ENCODE data around the gene CCHCR1. TPM values are rescaled to one million over a fixed set of nuclear protein-coding genes. Genes with fewer than 3 reads are reported as not detected.

CCHCR1 gene
- total and polyA plus RNA-seq, 7 donors = 8.7 to 39.3 (median 13.7) TPM

GRCh38 chr6:31174378-31174777 is 16.8 kb upstream of the CCHCR1 start:
- Histone ChIP-seq H3K9me3 (no peaks in the 10 kb centered on the region), H3K4me1 (peaks cover 0 to 7% (median 0%) of the 10 kb centered on the region in 4 donors), H3K4me3 (no peak overlapping the region), H3K27me3 (no peaks in the 10 kb centered on the region), H3K36me3 (no peaks in the 10 kb centered on the region), H3K27ac (no peak overlapping the region)
- TF ChIP-seq, protein P1, sequence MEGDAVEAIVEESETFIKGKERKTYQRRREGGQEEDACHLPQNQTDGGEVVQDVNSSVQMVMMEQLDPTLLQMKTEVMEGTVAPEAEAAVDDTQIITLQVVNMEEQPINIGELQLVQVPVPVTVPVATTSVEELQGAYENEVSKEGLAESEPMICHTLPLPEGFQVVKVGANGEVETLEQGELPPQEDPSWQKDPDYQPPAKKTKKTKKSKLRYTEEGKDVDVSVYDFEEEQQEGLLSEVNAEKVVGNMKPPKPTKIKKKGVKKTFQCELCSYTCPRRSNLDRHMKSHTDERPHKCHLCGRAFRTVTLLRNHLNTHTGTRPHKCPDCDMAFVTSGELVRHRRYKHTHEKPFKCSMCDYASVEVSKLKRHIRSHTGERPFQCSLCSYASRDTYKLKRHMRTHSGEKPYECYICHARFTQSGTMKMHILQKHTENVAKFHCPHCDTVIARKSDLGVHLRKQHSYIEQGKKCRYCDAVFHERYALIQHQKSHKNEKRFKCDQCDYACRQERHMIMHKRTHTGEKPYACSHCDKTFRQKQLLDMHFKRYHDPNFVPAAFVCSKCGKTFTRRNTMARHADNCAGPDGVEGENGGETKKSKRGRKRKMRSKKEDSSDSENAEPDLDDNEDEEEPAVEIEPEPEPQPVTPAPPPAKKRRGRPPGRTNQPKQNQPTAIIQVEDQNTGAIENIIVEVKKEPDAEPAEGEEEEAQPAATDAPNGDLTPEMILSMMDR (IDR thresholded peaks at IDR 0.05) = no peak
- TF ChIP-seq POLR2AphosphoS5 (IDR thresholded peaks at IDR 0.05) (no peak), EP300 (IDR thresholded peaks at IDR 0.05) (no peak), POLR2A (IDR thresholded peaks at IDR 0.05) (no peak)
- 89% methylated on average over 5 of the region's 5 CpGs for WGBS, 2 donors
- intact Hi-C loops (cut with DNase I) = no loop called here
- DNase-seq = no peak

GRCh38 chr6:31173406-31173805 is 15.8 kb upstream of the CCHCR1 start:
- Histone ChIP-seq H3K4me3 (no peak overlapping the region), H3K36me3 (no peaks in the 10 kb centered on the region), H3K27ac (no peak overlapping the region), H3K27me3 (no peaks in the 10 kb centered on the region), H3K4me1 (no peaks in the 10 kb centered on the region), H3K9me3 (no peaks in the 10 kb centered on the region)
- intact Hi-C loops (cut with DNase I) = no loop called here
- no peak for DNase-seq
- WGBS, 2 donors = 81 to 84% methylated on average over 3 of the region's 3 CpGs
- TF ChIP-seq POLR2A (IDR thresholded peaks at IDR 0.05) = no peak
- TF ChIP-seq, protein P1 (IDR thresholded peaks at IDR 0.05) = no peak
- no peak for TF ChIP-seq EP300 (IDR thresholded peaks at IDR 0.05)
- TF ChIP-seq POLR2AphosphoS5 (IDR thresholded peaks at IDR 0.05) = no peak

DNA sequence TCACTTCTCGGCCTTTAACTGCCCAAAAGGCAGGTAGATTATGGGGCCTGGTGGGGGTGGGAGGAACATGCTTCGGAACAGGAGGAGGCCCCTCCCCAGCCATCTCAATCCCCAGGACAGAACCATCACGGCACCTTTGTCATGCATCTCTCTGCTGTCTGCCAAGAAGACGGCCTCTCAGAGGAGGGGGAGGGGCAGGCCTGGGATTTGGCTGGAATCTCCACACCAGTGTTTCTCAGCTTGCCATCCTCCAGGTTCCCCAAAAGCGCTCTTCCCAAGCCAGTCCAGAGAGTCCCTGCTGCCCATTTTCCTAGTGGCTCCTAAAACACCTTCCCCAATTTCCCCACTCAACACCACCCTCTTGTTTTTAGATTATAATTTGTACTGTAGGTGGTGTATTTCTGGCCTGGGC is 15.4 kb upstream of the CCHCR1 start:
- Histone ChIP-seq H3K36me3 (no peaks in the 10 kb centered on the region), H3K4me3 (no peak overlapping the region), H3K27ac (no peak overlapping the region), H3K27me3 (no peaks in the 10 kb centered on the region), H3K9me3 (no peaks in the 10 kb centered on the region), H3K4me1 (no peaks in the 10 kb centered on the region)
- intact Hi-C loops (cut with DNase I) = no loop called here
- no peak for DNase-seq
- TF ChIP-seq, protein P1 (IDR thresholded peaks at IDR 0.05) = no peak
- TF ChIP-seq POLR2A (IDR thresholded peaks at IDR 0.05) = no peak
- TF ChIP-seq POLR2AphosphoS5 (IDR thresholded peaks at IDR 0.05) = no peak
- no peak for TF ChIP-seq EP300 (IDR thresholded peaks at IDR 0.05)
- WGBS, 2 donors = 73 to 92% methylated on average over 5 of the region's 5 CpGs

DNA sequence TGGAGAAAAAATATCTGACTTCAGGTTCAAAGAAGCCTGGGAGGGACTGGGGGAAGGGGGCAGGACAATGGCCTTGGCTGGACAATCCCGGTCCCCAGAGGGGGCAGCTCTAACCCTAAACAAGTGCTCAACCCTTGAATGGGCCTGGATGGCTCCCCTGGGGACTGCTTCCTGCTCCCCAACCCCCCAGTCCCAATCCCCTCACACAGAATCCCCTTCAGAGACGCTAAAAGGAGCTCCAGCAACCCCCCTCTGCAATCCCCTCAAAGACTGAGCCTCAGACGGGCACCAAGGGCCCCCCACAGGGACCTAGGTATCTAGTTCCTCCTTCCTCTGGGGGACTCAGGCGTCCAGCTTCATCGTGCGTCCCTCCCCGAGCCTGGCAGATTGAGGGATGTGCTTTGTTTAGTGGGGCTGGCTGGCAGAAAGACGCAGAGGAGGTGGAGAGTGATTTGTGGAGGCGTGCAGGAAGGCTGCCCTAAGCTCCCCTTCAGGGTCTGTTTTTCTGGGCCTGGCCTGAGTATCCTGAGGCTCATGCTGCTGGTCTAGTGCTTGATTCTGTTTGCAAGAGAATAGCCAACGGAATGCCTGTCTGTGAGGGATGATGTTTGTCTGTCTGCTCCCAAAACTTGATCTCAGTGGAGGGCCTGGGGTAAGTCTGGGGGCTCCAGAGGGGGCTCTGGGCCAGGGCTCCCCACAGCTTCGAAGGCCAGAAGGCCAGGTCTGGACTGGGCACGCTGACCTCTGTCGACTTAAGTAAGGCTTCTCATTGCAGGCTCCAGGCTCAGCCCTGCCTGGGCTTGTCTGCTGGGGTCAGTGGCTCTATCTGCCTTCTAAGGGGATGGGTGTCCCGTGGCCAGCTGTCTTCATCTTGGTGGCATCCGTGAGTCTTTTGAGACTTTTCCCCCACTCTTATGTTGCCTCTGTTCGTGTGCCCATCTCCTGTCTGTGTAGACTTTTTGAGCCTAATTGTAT is 14.6 kb upstream of the CCHCR1 start:
- no peaks in the 10 kb centered on the region for H3K27me3 ChIP-seq
- DNase-seq = no peak
- intact Hi-C loops (cut with DNase I) = no loop called here
- H3K9me3 ChIP-seq = no peaks in the 10 kb centered on the region
- no peaks in the 10 kb centered on the region for H3K36me3 ChIP-seq
- WGBS, 2 donors = 68 to 85% methylated on average over 16 of the region's 16 CpGs
- TF ChIP-seq, protein P1 (IDR thresholded peaks at IDR 0.05) = no peak
- no peak for TF ChIP-seq POLR2A (IDR thresholded peaks at IDR 0.05)
- no peak for TF ChIP-seq EP300 (IDR thresholded peaks at IDR 0.05)
- TF ChIP-seq POLR2AphosphoS5 (IDR thresholded peaks at IDR 0.05) = no peak
- no peak overlapping the region for H3K27ac ChIP-seq
- H3K4me3 ChIP-seq = no peak overlapping the region
- H3K4me1 ChIP-seq = no peaks in the 10 kb centered on the region
